ENCODE data around the gene ASPG.

ASPG gene

GRCh38 chr14:104094709-104095425 lies 9.4 kb downstream of the ASPG start:
- peak; percentile 28 for DNase-seq

- DNase-seq = no peak
Measured at GRCh38 chr14:104095426-104096310, 10.2 kb downstream of the ASPG start.

- no peak for DNase-seq
Measured at GRCh38 chr14:104096318-104096717, 10.8 kb downstream of the ASPG start.

- peak; percentile 7 for DNase-seq
Measured at GRCh38 chr14:104096751-104097700, 11.5 kb downstream of the ASPG start.

GRCh38 chr14:104098272-104099095 lies 13.0 kb downstream of the ASPG start:
- DNase-seq = no peak

- DNase-seq = no peak
Measured at GRCh38 chr14:104099096-104100041, 13.9 kb downstream of the ASPG start.

GRCh38 chr14:104100171-104101085 lies 14.9 kb downstream of the ASPG start:
- no peak for DNase-seq

- no peak for DNase-seq
Measured at GRCh38 chr14:104101086-104101621, 15.7 kb downstream of the ASPG start.

GRCh38 chr14:104101651-104102281 lies 16.3 kb downstream of the ASPG start:
- no peak for DNase-seq

- DNase-seq = no peak
Measured at GRCh38 chr14:104102282-104102914, 16.9 kb downstream of the ASPG start.

GRCh38 chr14:104103061-104103445 lies 17.6 kb downstream of the ASPG start:
- no peak for DNase-seq

- DNase-seq = no peak
Measured at GRCh38 chr14:104103446-104104075, 18.1 kb downstream of the ASPG start.

GRCh38 chr14:104104076-104104901 lies 18.8 kb downstream of the ASPG start:
- no peak for DNase-seq

- DNase-seq = no peak
Measured at GRCh38 chr14:104105071-104105821, 19.7 kb downstream of the ASPG start.

GRCh38 chr14:104105822-104106470 lies 20.4 kb downstream of the ASPG start:
- no peak for DNase-seq
